WERI-Rb-1 (cell line): Measurements from ENCODE around the gene ITPK1.

Experiments
- DNase-seq: peaks from one replicate; pipeline ENCODE4 v3.0.0-alpha.2; 2020
- H3K27ac ChIP-seq: fragments of 250-450 bp; sonication (Bioruptor Pico); 2 replicates; pipeline ENCODE4 v1.5.1; 2020; ENCODE audit warnings: mild to moderate bottlenecking, moderate library complexity
- H3K27me3 ChIP-seq: fragments of 250-450 bp; sonication (Bioruptor Pico); 2 replicates; pipeline ENCODE4 v1.5.1; 2021; ENCODE audit warnings: mild to moderate bottlenecking, low read depth, moderate library complexity; ENCODE audit not compliant: insufficient read depth, severe bottlenecking
- H3K36me3 ChIP-seq: fragments of 250-450 bp; sonication (Bioruptor Pico); 2 replicates; pipeline ENCODE4 v1.5.1; 2020; ENCODE audit warnings: mild to moderate bottlenecking, moderate library complexity
- H3K4me3 ChIP-seq: 2 replicates; pipeline ENCODE4 v1.5.1; 2011; ENCODE audit warnings: low read depth, mild to moderate bottlenecking, control low read depth, low read length
- H3K9me3 ChIP-seq: fragments of 250-450 bp; sonication (Bioruptor Pico); 2 replicates; pipeline ENCODE4 v1.5.1; 2021; ENCODE audit warnings: mild to moderate bottlenecking, moderate library complexity; ENCODE audit not compliant: severe bottlenecking
- TF ChIP-seq, protein P1 (sequence below): IDR thresholded peaks from 2 replicates; pipeline ENCODE4 v1.5.1; 2011; ENCODE audit warnings: low read depth, mild to moderate bottlenecking, control low read depth, inconsistent platforms, low read length

The ITPK1 gene

DNA sequence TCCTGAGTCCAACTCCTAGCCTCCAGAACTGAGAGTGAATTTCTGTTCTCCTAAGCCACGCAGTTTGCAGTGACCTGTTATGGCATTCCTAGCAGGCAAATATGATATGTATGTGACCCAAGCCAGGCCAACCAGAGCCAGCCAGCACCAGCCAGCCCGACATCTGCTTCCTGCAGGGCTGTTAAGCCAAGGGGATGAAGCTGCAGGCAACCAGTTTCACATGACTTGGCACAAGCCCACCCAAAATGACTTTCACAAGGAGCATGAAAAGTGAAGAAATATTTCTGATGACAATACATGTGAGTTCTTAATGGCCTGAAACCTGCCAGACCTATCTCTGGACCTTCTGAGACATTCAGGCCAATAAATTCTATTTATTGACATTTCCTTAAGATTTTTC, 68.1 kb downstream of the ITPK1 start:
- Histone ChIP-seq H3K9me3 (no peaks in the 10 kb centered on the region), H3K27ac (no peak overlapping the region), H3K36me3 (no peaks in the 10 kb centered on the region), H3K4me3 (no peak overlapping the region), H3K27me3 (no peaks in the 10 kb centered on the region)
- TF ChIP-seq, protein P1, sequence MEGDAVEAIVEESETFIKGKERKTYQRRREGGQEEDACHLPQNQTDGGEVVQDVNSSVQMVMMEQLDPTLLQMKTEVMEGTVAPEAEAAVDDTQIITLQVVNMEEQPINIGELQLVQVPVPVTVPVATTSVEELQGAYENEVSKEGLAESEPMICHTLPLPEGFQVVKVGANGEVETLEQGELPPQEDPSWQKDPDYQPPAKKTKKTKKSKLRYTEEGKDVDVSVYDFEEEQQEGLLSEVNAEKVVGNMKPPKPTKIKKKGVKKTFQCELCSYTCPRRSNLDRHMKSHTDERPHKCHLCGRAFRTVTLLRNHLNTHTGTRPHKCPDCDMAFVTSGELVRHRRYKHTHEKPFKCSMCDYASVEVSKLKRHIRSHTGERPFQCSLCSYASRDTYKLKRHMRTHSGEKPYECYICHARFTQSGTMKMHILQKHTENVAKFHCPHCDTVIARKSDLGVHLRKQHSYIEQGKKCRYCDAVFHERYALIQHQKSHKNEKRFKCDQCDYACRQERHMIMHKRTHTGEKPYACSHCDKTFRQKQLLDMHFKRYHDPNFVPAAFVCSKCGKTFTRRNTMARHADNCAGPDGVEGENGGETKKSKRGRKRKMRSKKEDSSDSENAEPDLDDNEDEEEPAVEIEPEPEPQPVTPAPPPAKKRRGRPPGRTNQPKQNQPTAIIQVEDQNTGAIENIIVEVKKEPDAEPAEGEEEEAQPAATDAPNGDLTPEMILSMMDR: no peak
- DNase-seq: no peak

DNA sequence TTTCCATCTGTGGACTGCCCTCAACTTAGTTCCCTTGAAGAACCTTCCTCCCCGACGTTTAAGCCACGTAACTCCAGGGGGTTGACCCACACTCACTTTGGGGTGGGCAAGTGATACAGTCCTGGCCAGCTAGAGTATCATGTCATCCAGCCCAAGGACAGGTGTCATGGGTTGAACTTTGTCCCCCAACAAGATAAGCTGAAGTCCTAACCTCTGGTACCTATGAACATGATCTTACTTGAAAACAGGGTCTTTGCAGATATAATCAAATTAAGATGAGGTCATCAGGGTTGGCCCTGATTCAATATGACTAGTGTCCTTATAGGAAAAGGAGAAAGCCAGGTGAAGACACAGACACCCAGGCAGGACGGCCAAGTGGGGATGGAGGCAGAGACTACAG, 68.6 kb downstream of the ITPK1 start:
- no peak overlapping the region for H3K27ac ChIP-seq
- TF ChIP-seq, protein P1: no peak

GRCh38 chr14:93046705-93047050, 69.0 kb downstream of the ITPK1 start:
- no peaks in the 10 kb centered on the region for H3K9me3 ChIP-seq
- no peaks in the 10 kb centered on the region for H3K36me3 ChIP-seq
- TF ChIP-seq, protein P1: no peak
- no peaks in the 10 kb centered on the region for H3K27me3 ChIP-seq
- no peak overlapping the region for H3K27ac ChIP-seq
- DNase-seq: no peak
- H3K4me3 ChIP-seq: no peak overlapping the region

More for the DNA sequence above, 68.6 kb downstream of the ITPK1 start:
- Histone ChIP-seq H3K36me3 (no peaks in the 10 kb centered on the region), H3K4me3 (no peak overlapping the region), H3K9me3 (no peaks in the 10 kb centered on the region), H3K27me3 (no peaks in the 10 kb centered on the region)
- no peak for DNase-seq

DNA sequence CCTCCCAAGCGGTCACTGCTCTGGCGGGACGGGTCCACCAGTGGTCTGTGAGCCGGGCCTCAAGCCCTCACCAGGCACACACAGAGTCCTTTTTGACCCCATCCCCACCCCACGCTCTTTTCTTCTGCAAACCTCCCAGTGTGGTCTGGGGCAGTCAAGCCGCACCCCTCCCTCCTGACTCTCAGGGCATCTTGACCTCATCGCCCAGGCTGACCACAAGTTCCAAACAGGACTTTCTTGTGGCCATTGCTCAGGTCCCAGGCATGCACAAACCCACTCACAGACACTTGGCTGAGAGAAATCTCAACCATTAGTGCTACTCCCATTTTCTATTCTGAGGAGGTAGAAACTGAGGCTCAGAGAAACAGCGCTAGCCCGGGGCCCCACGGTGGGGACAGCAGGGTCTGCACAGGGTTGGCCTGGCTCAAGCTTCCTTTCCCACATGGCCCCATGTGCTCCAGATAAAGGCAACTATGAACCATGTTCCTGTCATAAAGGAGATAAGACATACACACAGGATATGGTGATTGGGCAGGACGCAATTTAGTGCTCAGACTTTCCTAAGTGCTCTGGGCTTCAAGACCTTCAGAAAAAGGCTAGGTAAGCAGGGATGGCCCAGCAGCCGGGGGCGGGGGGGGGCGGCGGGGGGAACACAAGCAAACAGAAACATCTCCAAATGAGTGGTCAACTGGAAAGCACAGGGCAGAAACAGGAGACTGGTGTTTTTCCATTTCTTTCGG, 69.6 kb downstream of the ITPK1 start:
- no peaks in the 10 kb centered on the region for H3K27me3 ChIP-seq
- no peaks in the 10 kb centered on the region for H3K36me3 ChIP-seq
- no peaks in the 10 kb centered on the region for H3K9me3 ChIP-seq
- no peak overlapping the region for H3K27ac ChIP-seq
- DNase-seq: no peak
- no peak overlapping the region for H3K4me3 ChIP-seq
- TF ChIP-seq, protein P1: no peak

DNA sequence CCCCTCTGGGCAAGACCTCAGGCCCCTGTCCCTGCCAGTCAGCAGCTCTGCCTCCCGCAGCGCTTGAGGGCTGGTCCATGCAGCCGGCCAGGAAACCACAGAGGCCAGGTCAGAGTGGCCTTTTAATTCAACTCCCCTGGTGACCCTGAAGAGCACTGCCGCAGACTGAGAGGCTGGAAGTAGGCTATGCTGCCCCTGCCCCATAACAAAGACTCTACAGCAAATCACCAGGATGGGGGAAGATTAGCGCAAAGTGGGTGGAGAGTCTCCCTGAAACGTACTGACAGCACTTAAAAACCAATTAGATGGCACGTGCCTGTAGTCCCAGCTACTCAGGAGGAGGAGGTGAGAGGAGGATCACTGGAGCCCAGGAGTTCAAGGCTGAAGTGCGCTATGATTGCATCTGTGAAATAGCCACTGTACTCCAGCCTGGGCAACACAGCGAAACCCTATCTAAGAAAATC, 70.5 kb downstream of the ITPK1 start:
- H3K4me3 ChIP-seq: no peak overlapping the region

More for the DNA sequence above, 70.5 kb downstream of the ITPK1 start:
- peak; percentile 74 for DNase-seq
- Histone ChIP-seq H3K27ac (peak overlapping the region; percentile 36), H3K9me3 (no peaks in the 10 kb centered on the region), H3K36me3 (no peaks in the 10 kb centered on the region), H3K27me3 (no peaks in the 10 kb centered on the region)
- TF ChIP-seq, protein P1: no peak
